Gastroesophageal sphincter (tissue), 4 donors: ENCODE data around the gene PSMA5. TPM values are rescaled to one million over a fixed set of nuclear protein-coding genes. Genes with fewer than 3 reads are reported as not detected.
"Not testable (repeated sequence)": the region's sequence is repeated elsewhere in the genome, so short reads cannot be mapped to it uniquely, and the experiment has no call there.

Source experiments
- ATAC-seq: fragments of 150-250 bp; one replicate; pipeline ENCODE4 v1.9.1; 2016; ENCODE audit warnings: mild to moderate bottlenecking, moderate library complexity
- H3K27ac ChIP-seq, 4 donors: fragments of 200-600 bp; sonication (generic) in 3 of 4; 1 replicate in 3 of 4; 2 replicates in 1 of 4; pipeline ENCODE4 v1.5.1; 2016 to 2019
- H3K27me3 ChIP-seq: fragments of 200-600 bp; sonication (generic); one replicate; pipeline ENCODE4 v1.5.1; 2019
- H3K36me3 ChIP-seq, 2 donors: fragments of 200-600 bp; sonication (generic); one replicate each; pipeline ENCODE4 v1.5.1; 2019; ENCODE audit warnings: control low read depth in 1 of 2
- H3K4me1 ChIP-seq, 3 donors: fragments of 200-600 bp; sonication (generic); 1 replicate in 2 of 3; 2 replicates in 1 of 3; pipeline ENCODE4 v1.5.1; 2016 to 2019; ENCODE audit warnings: control low read depth in 2 of 3
- H3K4me3 ChIP-seq, 2 donors: fragments of 200-600 bp; sonication (generic); one replicate each; pipeline ENCODE4 v1.5.1; 2019; ENCODE audit warnings: mild to moderate bottlenecking in 1 of 2, moderate library complexity in 1 of 2
- H3K9me3 ChIP-seq, 3 donors: fragments of 200-600 bp; sonication (generic); one replicate each; pipeline ENCODE4 v1.5.1; 2017 to 2019; ENCODE audit warnings: control low read depth in 2 of 3
- CTCF ChIP-seq, 4 experiments: fragments of 200-600 bp in 2 of 4; fragments of 450-650 bp in 2 of 4; sonication (generic) in 1 of 4; IDR thresholded peaks; one replicate each; pipeline ENCODE4 v1.5.1; 2017 to 2019; ENCODE audit warnings: antibody characterized with exemption in 4 of 4, mild to moderate bottlenecking in 2 of 4, moderate library complexity in 2 of 4
- EP300 ChIP-seq: sonication (generic); formaldehyde crosslinking; IDR thresholded peaks from one replicate; pipeline ENCODE4 v1.6.1; 2017; ENCODE audit warnings: antibody characterized with exemption, mild to moderate bottlenecking
- POLR2A ChIP-seq, 2 donors: fragments of 450-650 bp; IDR thresholded peaks; one replicate each; pipeline ENCODE4 v1.6.1; 2017; ENCODE audit warnings: antibody characterized with exemption in 2 of 2, mild to moderate bottlenecking in 2 of 2, moderate library complexity in 1 of 2
- POLR2AphosphoS5 ChIP-seq: sonication (generic); formaldehyde crosslinking; IDR thresholded peaks from one replicate; pipeline ENCODE4 v1.6.1; 2017; ENCODE audit warnings: antibody characterized with exemption
- WGBS, 2 donors: methylation state at CpG; one replicate each; pipeline ENCODE4 v1.1.5; 2018; ENCODE audit warnings: low coverage in 1 of 2; 5-methylcytosine and 5-hydroxymethylcytosine counted together
- total RNA-seq, 4 donors: library from RNA; depleted of rRNA; stranded (reverse); fragments of >200 nt; gene quantifications; one replicate each; pipeline ENCODE4 v1.1.0, GENCODE V29; 2016

Gene PSMA5
- total RNA-seq, 4 donors from 2014 or later, result 28.2 to 61.5 (median 30.4) TPM

- Histone ChIP-seq H3K27me3 (peaks cover 12% of the 10 kb centered on the region), H3K27ac (peak overlapping the region; percentile 37 to 89 (median 85)), H3K36me3 (no peaks in the 10 kb centered on the region), H3K4me3 (peak overlapping the region; percentile 71 to 86), H3K4me1 (peaks cover 0 to 32% (median 0%) of the 10 kb centered on the region in 3 donors), H3K9me3 (no peaks in the 10 kb centered on the region)
- TF ChIP-seq POLR2A (IDR thresholded peaks at IDR 0.05), result no peak
- TF ChIP-seq CTCF (IDR thresholded peaks at IDR 0.05), result no peak
- peak; percentile 38 for TF ChIP-seq POLR2AphosphoS5
- 5 to 16% methylated on average over 6 to 12 of the region's 24 CpGs for WGBS, 2 donors
- no peak for ATAC-seq
Observed at GRCh38 chr1:109466125-109466451, 39.8 kb upstream of the PSMA5 start.

GRCh38 chr1:109457819-109458218 lies 31.6 kb upstream of the PSMA5 start:
- no peak for ATAC-seq
- Histone ChIP-seq H3K27me3 (no peaks in the 10 kb centered on the region), H3K27ac (no peak overlapping the region), H3K4me3 (no peak overlapping the region), H3K9me3 (no peaks in the 10 kb centered on the region), H3K36me3 (no peaks in the 10 kb centered on the region), H3K4me1 (no peaks in the 10 kb centered on the region)
- TF ChIP-seq EP300 (no peak), POLR2AphosphoS5 (no peak)
- WGBS, 2 donors, result 60 to 76% methylated on average over 3 of the region's 4 CpGs

- TF ChIP-seq CTCF (IDR thresholded peaks at IDR 0.05) (no peak), EP300 (no peak), POLR2A (IDR thresholded peaks at IDR 0.05) (no peak), POLR2AphosphoS5 (no peak)
- H3K9me3 ChIP-seq, result no peaks in the 10 kb centered on the region
- WGBS, 2 donors, result 100% methylated on average over 1 of the region's 1 CpG
- no peak for ATAC-seq
- H3K27ac ChIP-seq, result no peak overlapping the region
- H3K4me1 ChIP-seq, result no peaks in the 10 kb centered on the region
- no peaks in the 10 kb centered on the region for H3K27me3 ChIP-seq
- H3K4me3 ChIP-seq, result no peak overlapping the region
- H3K36me3 ChIP-seq, result no peaks in the 10 kb centered on the region
Observed at GRCh38 chr1:109454497-109455133, 28.4 kb upstream of the PSMA5 start.

DNA sequence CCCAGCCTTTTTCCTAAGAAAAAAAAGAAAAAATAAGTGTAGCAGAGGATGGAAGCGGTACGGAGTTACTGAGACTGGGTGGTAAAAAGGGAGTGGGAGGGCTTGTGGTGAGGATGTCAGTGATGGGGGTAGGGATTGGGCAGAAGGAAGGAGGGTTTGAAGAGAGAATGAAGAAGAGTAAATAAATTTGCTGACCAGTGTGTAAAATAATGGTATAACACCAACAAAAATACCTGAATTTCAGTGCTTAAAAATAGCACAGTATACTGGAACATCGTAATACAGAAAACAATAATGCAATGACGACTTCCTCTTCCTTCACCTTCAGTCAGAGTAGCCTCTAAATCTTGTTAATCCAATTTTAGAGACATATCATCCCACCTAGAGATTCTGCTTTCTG lies 21.3 kb upstream of the PSMA5 start:
- H3K27me3 ChIP-seq, result peaks cover 17% of the 10 kb centered on the region
- no peak overlapping the region for H3K27ac ChIP-seq
- 71 to 76% methylated on average over 4 of the region's 4 CpGs for WGBS, 2 donors
- no peaks in the 10 kb centered on the region for H3K4me1 ChIP-seq
- ATAC-seq, result no peak
- no peaks in the 10 kb centered on the region for H3K9me3 ChIP-seq
- no peaks in the 10 kb centered on the region for H3K36me3 ChIP-seq
- H3K4me3 ChIP-seq, result no peak overlapping the region
- no peak for TF ChIP-seq POLR2AphosphoS5
- no peak for TF ChIP-seq POLR2A (IDR thresholded peaks at IDR 0.05)
- no peak for TF ChIP-seq EP300
- TF ChIP-seq CTCF (IDR thresholded peaks at IDR 0.05), result no peak

DNA sequence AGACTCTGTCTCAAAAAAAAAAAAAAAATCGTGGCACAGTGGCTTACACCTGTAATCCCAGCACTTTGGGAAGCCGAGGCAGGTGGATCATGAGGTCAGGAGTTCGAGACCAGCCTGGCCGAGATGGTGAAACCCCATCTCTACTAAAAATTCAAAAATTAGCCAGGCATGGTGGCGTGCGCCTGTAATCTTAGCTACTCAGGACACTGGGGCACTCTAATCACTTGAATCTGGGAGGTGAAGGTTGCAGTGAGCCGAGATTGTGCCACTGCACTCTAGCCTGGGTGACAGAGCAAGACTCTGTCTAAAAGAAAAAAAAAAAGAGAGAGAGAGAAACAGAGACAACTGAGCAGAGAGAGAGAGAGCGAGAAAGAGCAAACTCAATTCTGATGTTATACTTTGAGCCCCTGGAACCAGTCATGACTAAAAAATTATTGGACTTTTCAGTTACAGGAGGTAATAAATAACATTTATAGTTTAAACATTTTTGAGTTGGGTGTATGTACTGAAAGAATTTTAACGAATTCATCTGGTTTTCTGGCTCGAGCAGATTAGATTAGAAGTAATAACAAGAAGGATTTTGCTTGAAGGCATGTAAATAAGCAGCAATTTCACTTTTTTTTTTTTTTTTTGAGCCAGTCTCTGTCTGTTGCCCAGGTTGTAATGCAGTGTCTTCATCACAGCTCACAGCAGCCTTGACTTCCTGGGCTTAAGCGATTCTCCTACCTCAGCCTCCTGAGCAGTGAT lies 19.9 kb upstream of the PSMA5 start:
- H3K27me3 ChIP-seq, result peaks cover 20% of the 10 kb centered on the region
- not testable (repeated sequence) for H3K4me1 ChIP-seq, H3K36me3 ChIP-seq, H3K4me3 ChIP-seq, H3K27ac ChIP-seq, H3K9me3 ChIP-seq, ATAC-seq
- 58 to 66% methylated on average over 6 to 11 of the region's 11 CpGs for WGBS, 2 donors

- no peak overlapping the region for H3K27ac ChIP-seq
- no peaks in the 10 kb centered on the region for H3K9me3 ChIP-seq
- H3K27me3 ChIP-seq, result peaks cover 20% of the 10 kb centered on the region
- TF ChIP-seq CTCF (IDR thresholded peaks at IDR 0.05) (no peak), POLR2A (IDR thresholded peaks at IDR 0.05) (no peak), EP300 (no peak), POLR2AphosphoS5 (no peak)
- WGBS, 2 donors, result 60 to 90% methylated on average over 1 of the region's 1 CpG
- ATAC-seq, result no peak
- no peaks in the 10 kb centered on the region for H3K36me3 ChIP-seq
- H3K4me1 ChIP-seq, result no peaks in the 10 kb centered on the region
- H3K4me3 ChIP-seq, result no peak overlapping the region
Observed at GRCh38 chr1:109444346-109444745, 18.1 kb upstream of the PSMA5 start.
